Osteoblast (primary cell): ENCODE results near the gene RSPO3. TPM values are rescaled to one million over a fixed set of nuclear protein-coding genes. Genes with fewer than 3 reads are reported as not detected.

Source experiments
- DNase-seq: peaks from one replicate; pipeline ENCODE4 v3.0.0; 2011; ENCODE audit warnings: low spot score, mixed read lengths; ENCODE audit not compliant: insufficient read length; ENCODE audit errors: missing footprints
- H2AFZ ChIP-seq: 2 replicates; pipeline ENCODE4 v1.6.0; 2011; ENCODE audit warnings: mild to moderate bottlenecking, low read length
- H3K27ac ChIP-seq: 2 replicates; pipeline ENCODE4 v1.5.1; 2011; ENCODE audit warnings: mild to moderate bottlenecking, low read depth, low read length, moderate library complexity
- H3K27me3 ChIP-seq: 2 replicates; pipeline ENCODE4 v1.6.0; 2012; ENCODE audit warnings: mild to moderate bottlenecking, control low read depth, inconsistent platforms, low read length, moderate library complexity; ENCODE audit not compliant: insufficient read depth
- H3K36me3 ChIP-seq: 2 replicates; pipeline ENCODE4 v1.5.1; 2011; ENCODE audit warnings: mild to moderate bottlenecking, low read length, control low read depth, moderate library complexity; ENCODE audit not compliant: insufficient read depth
- H3K4me1 ChIP-seq: 2 replicates; pipeline ENCODE4 v1.5.1; 2011; ENCODE audit warnings: mild to moderate bottlenecking, low read length, control low read depth, moderate library complexity; ENCODE audit not compliant: insufficient read depth
- H3K4me2 ChIP-seq: 2 replicates; pipeline ENCODE4 v1.6.0; 2011; ENCODE audit warnings: mild to moderate bottlenecking, low read length; ENCODE audit not compliant: insufficient read depth
- H3K4me3 ChIP-seq: fragments of 200-600 bp; sonication (generic); 3 replicates; pipeline ENCODE4 v1.5.1; 2012; ENCODE audit warnings: mild to moderate bottlenecking, low read length, inconsistent platforms; ENCODE audit not compliant: insufficient read depth
- H3K79me2 ChIP-seq: 2 replicates; pipeline ENCODE4 v1.6.0; 2012; ENCODE audit warnings: mild to moderate bottlenecking, low read length, control low read depth, inconsistent platforms; ENCODE audit not compliant: insufficient read depth
- H3K9me3 ChIP-seq: 2 replicates; pipeline ENCODE4 v1.5.1; 2011; ENCODE audit warnings: low read depth, low read length, control low read depth
- H4K20me1 ChIP-seq: 2 replicates; pipeline ENCODE4 v1.6.0; 2012; ENCODE audit warnings: mild to moderate bottlenecking, low read length, control low read depth; ENCODE audit not compliant: insufficient read depth
- CTCF ChIP-seq: IDR thresholded peaks from 2 replicates; pipeline ENCODE4 v1.5.1; 2011; ENCODE audit warnings: mild to moderate bottlenecking, low read depth, low read length, moderate library complexity; ENCODE audit errors: extremely low read depth
- total RNA-seq: library from RNA; depleted of rRNA; stranded (reverse); fragments of >200 nt; gene quantifications from 2 replicates; pipeline ENCODE4 v1.2.3, GENCODE V29; 2012

Gene RSPO3
- total RNA-seq, 1 donor = 1.8 TPM

GRCh38 chr6:127195833-127196232, 77.4 kb downstream of the RSPO3 start:
- no peak overlapping the region for H2AFZ ChIP-seq
- no peaks in the 10 kb centered on the region for H4K20me1 ChIP-seq
- H3K27ac ChIP-seq = no peak overlapping the region
- H3K4me2 ChIP-seq = no peak overlapping the region
- H3K36me3 ChIP-seq = no peaks in the 10 kb centered on the region
- DNase-seq = no peak
- H3K27me3 ChIP-seq = no peaks in the 10 kb centered on the region
- TF ChIP-seq CTCF = no peak
- no peaks in the 10 kb centered on the region for H3K9me3 ChIP-seq
- H3K4me1 ChIP-seq = peaks cover 30% of the 10 kb centered on the region
- H3K79me2 ChIP-seq = no peaks in the 10 kb centered on the region
- H3K4me3 ChIP-seq = no peak overlapping the region

- no peak overlapping the region for H3K27ac ChIP-seq
- H3K4me2 ChIP-seq = no peak overlapping the region
- no peak for DNase-seq
- H3K36me3 ChIP-seq = no peaks in the 10 kb centered on the region
- H3K27me3 ChIP-seq = no peaks in the 10 kb centered on the region
- H3K4me1 ChIP-seq = peaks cover 24% of the 10 kb centered on the region
- H3K9me3 ChIP-seq = no peaks in the 10 kb centered on the region
- TF ChIP-seq CTCF = no peak
- H2AFZ ChIP-seq = peak overlapping the region; percentile 58
- no peak overlapping the region for H3K4me3 ChIP-seq
- no peaks in the 10 kb centered on the region for H3K79me2 ChIP-seq
- H4K20me1 ChIP-seq = no peaks in the 10 kb centered on the region
These were observed 80.1 kb downstream of the RSPO3 start for GRCh38 chr6:127198549-127198948.

- Histone ChIP-seq H2AFZ (no peak overlapping the region), H3K27ac (no peak overlapping the region), H3K36me3 (no peaks in the 10 kb centered on the region), H3K4me1 (peaks cover 24% of the 10 kb centered on the region), H3K4me2 (no peak overlapping the region), H3K27me3 (no peaks in the 10 kb centered on the region), H3K9me3 (no peaks in the 10 kb centered on the region), H4K20me1 (no peaks in the 10 kb centered on the region), H3K79me2 (no peaks in the 10 kb centered on the region), H3K4me3 (no peak overlapping the region)
- no peak for DNase-seq
- no peak for TF ChIP-seq CTCF
These were observed 81.0 kb downstream of the RSPO3 start for GRCh38 chr6:127199470-127199869.

- no peak for TF ChIP-seq CTCF
- DNase-seq = no peak
- peak overlapping the region; percentile 11 for H2AFZ ChIP-seq
- H4K20me1 ChIP-seq = no peaks in the 10 kb centered on the region
- H3K79me2 ChIP-seq = no peaks in the 10 kb centered on the region
- peak overlapping the region; percentile 70 for H3K27ac ChIP-seq
- H3K4me2 ChIP-seq = no peak overlapping the region
- no peaks in the 10 kb centered on the region for H3K27me3 ChIP-seq
- H3K4me3 ChIP-seq = no peak overlapping the region
- no peaks in the 10 kb centered on the region for H3K36me3 ChIP-seq
- H3K9me3 ChIP-seq = no peaks in the 10 kb centered on the region
- peaks cover 24% of the 10 kb centered on the region for H3K4me1 ChIP-seq
These were observed 81.6 kb downstream of the RSPO3 start for GRCh38 chr6:127200114-127200513.
